Uterus (tissue), 2 donors: ENCODE measurements around the gene IRX4.

Experiments
- POLR2A ChIP-seq, 2 donors: fragments of 450-650 bp; IDR thresholded peaks; one replicate each; pipeline ENCODE4 v1.6.1; 2016; ENCODE audit warnings: antibody characterized with exemption in 2 of 2, mild to moderate bottlenecking in 1 of 2, moderate library complexity in 1 of 2
- TF ChIP-seq, protein P1 (sequence below), 4 experiments: fragments of 200-600 bp in 2 of 4; fragments of 450-650 bp in 2 of 4; sonication (generic) in 2 of 4; IDR thresholded peaks; one replicate each; pipeline ENCODE4 v1.5.1; 2016 to 2019; ENCODE audit warnings: antibody characterized with exemption in 4 of 4, mild to moderate bottlenecking in 2 of 4, moderate library complexity in 1 of 4

DNA sequence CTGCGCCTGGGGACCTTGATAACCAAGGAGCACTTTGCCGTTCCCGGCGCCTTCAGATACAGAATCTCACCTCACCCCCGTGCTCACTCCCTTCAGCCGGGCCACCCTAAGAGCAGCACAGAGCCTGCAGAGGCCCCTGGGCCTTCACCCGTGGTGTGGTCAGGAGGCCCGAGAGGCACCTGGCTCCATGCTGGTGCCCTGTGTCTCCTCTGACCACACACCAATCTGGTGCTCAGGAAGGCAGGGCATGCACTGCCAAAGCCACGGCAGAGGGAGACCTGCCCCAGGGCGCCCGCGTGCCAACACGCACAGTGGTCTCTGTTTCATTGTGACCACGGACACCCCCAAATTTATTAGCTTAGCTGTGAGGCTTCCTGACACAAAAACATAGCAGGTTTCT is 11.3 kb downstream of the IRX4 start:
- TF ChIP-seq, protein P1, sequence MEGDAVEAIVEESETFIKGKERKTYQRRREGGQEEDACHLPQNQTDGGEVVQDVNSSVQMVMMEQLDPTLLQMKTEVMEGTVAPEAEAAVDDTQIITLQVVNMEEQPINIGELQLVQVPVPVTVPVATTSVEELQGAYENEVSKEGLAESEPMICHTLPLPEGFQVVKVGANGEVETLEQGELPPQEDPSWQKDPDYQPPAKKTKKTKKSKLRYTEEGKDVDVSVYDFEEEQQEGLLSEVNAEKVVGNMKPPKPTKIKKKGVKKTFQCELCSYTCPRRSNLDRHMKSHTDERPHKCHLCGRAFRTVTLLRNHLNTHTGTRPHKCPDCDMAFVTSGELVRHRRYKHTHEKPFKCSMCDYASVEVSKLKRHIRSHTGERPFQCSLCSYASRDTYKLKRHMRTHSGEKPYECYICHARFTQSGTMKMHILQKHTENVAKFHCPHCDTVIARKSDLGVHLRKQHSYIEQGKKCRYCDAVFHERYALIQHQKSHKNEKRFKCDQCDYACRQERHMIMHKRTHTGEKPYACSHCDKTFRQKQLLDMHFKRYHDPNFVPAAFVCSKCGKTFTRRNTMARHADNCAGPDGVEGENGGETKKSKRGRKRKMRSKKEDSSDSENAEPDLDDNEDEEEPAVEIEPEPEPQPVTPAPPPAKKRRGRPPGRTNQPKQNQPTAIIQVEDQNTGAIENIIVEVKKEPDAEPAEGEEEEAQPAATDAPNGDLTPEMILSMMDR (IDR thresholded peaks at IDR 0.05): no peak
- no peak for TF ChIP-seq POLR2A (IDR thresholded peaks at IDR 0.05)
